Cardiac muscle cell (in vitro differentiated cells and primary cell): Measurements from ENCODE around the gene ANKMY2. TPM values are rescaled to one million over a fixed set of nuclear protein-coding genes. Genes with fewer than 3 reads are reported as not detected.

Experiments
- DNase-seq, 2 donors: peaks; one replicate each; pipeline versions ENCODE4 v3.0.0 to v3.0.0-alpha.2; 2010 to 2017; ENCODE audit warnings: low read depth in 1 of 2, low spot score in 1 of 2
- H3K27ac ChIP-seq: fragments of 200-600 bp; sonication (generic); 2 replicates; pipeline ENCODE4 v1.5.1; 2016
- H3K27me3 ChIP-seq: fragments of 200-600 bp; sonication (generic); 2 replicates; pipeline ENCODE4 v1.6.0; 2016; ENCODE audit warnings: control low read depth
- H3K36me3 ChIP-seq: fragments of 200-600 bp; sonication (generic); 2 replicates; pipeline ENCODE4 v1.5.1; 2016; ENCODE audit warnings: control low read depth
- H3K4me1 ChIP-seq: fragments of 200-600 bp; sonication (generic); 2 replicates; pipeline ENCODE4 v1.8.1; 2017; ENCODE audit warnings: low read depth, mild to moderate bottlenecking, mixed run types
- H3K4me3 ChIP-seq: fragments of 200-600 bp; sonication (generic); 2 replicates; pipeline ENCODE4 v1.5.1; 2016; ENCODE audit warnings: mild to moderate bottlenecking
- H3K9me3 ChIP-seq: fragments of 200-600 bp; sonication (generic); 2 replicates; pipeline ENCODE4 v1.5.1; 2017; ENCODE audit warnings: low read depth, mild to moderate bottlenecking, control low read depth
- polyA plus RNA-seq: library from polyadenylated mRNA; unstranded; fragments of >200 nt; fragmentation: Nextera tagmentation; extraction: Ambion mirVana; gene quantifications from 2 replicates; pipeline ENCODE4 v1.2.1, GENCODE V29; 2016
- total RNA-seq: library from RNA; depleted of rRNA; stranded (reverse); fragments of >200 nt; gene quantifications from 2 replicates; pipeline ENCODE4 v1.2.3, GENCODE V29; 2016
- TF ChIP-seq, protein P1 (sequence below): IDR thresholded peaks from 2 replicates; pipeline ENCODE4 v1.5.1; 2012; ENCODE audit warnings: low read depth, mild to moderate bottlenecking, low read length

Gene ANKMY2
- total and polyA plus RNA-seq, 2 experiments from 2014 or later: 44.6 to 54.1 TPM

DNA sequence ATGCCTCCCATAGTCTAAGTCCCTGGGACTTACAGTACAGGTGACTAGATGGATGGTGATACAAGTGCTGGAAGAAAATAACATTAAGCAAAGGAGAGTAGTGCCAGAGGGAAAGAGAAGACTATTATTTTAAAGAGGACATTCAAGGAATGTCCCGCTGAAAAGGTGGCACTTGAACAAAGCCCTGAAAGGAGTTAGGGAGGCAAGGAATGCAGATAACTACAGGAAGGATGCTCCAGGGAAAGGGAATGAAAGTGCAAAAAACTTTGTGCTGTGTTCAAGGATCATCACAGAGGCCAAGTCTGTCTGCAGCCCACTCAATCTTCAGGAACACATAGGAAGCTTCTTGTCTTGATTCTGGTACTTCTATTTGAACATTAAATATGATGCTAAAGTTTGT lies 14.9 kb downstream of the ANKMY2 start:
- H3K4me1 ChIP-seq: no peaks in the 10 kb centered on the region
- H3K36me3 ChIP-seq: peaks cover 11% of the 10 kb centered on the region
- no peak for DNase-seq
- no peaks in the 10 kb centered on the region for H3K9me3 ChIP-seq
- H3K27me3 ChIP-seq: no peaks in the 10 kb centered on the region
- TF ChIP-seq, protein P1, sequence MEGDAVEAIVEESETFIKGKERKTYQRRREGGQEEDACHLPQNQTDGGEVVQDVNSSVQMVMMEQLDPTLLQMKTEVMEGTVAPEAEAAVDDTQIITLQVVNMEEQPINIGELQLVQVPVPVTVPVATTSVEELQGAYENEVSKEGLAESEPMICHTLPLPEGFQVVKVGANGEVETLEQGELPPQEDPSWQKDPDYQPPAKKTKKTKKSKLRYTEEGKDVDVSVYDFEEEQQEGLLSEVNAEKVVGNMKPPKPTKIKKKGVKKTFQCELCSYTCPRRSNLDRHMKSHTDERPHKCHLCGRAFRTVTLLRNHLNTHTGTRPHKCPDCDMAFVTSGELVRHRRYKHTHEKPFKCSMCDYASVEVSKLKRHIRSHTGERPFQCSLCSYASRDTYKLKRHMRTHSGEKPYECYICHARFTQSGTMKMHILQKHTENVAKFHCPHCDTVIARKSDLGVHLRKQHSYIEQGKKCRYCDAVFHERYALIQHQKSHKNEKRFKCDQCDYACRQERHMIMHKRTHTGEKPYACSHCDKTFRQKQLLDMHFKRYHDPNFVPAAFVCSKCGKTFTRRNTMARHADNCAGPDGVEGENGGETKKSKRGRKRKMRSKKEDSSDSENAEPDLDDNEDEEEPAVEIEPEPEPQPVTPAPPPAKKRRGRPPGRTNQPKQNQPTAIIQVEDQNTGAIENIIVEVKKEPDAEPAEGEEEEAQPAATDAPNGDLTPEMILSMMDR: no peak
- H3K4me3 ChIP-seq: no peak overlapping the region
- H3K27ac ChIP-seq: no peak overlapping the region

DNA sequence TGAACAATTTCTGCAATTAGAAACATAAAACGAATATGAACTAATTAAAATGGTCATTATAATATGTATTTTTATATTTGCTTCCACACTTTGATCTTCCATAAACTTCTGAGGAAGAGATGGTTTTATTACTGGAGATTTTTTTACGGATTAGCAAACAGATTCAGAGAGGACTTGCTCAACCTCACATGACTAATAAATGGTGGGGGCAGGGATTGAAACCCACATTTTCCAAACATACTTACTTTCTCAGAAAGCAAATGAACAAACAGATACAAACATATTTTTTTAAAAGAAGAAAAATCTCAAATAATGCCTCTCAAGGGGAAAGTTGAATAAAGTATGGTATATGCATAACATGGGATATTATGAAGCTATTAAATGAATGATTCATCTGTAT lies 18.3 kb downstream of the ANKMY2 start:
- DNase-seq: peak in 1 of 2 donors; percentile 63
- Histone ChIP-seq H3K4me1 (no peaks in the 10 kb centered on the region), H3K27me3 (no peaks in the 10 kb centered on the region), H3K36me3 (peaks cover 25% of the 10 kb centered on the region), H3K27ac (no peak overlapping the region), H3K4me3 (no peak overlapping the region), H3K9me3 (no peaks in the 10 kb centered on the region)
- TF ChIP-seq, protein P1: no peak

- Histone ChIP-seq H3K27me3 (no peaks in the 10 kb centered on the region), H3K36me3 (peaks cover 26% of the 10 kb centered on the region), H3K4me1 (no peaks in the 10 kb centered on the region), H3K27ac (no peak overlapping the region), H3K4me3 (no peak overlapping the region), H3K9me3 (no peaks in the 10 kb centered on the region)
- no peak for DNase-seq
- TF ChIP-seq, protein P1: no peak
These were observed 19.2 kb downstream of the ANKMY2 start for GRCh38 chr7:16626388-16626787.

DNA sequence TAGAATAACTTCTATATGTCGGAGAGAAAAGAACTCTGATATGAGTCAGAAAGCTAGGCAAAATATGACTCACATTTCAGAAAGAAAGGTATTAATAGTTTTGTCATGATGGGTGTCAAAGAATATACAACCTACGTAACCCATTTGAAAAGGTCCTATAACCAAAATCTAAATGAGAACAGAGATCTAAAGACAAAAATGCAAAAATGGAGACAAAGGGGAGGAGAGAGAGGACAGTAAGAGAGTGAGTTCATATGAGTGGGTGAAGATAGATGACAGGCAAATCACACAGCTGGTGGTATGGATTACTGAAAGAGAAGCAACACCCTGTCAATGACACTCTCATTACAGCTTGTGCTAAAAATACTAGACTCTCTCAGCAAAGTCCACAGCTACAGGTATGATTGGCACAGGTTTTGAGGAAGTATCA lies 25.6 kb downstream of the ANKMY2 start:
- no peak for DNase-seq
- H3K4me1 ChIP-seq: no peaks in the 10 kb centered on the region
- no peaks in the 10 kb centered on the region for H3K9me3 ChIP-seq

GRCh38 chr7:16616542-16616941 lies 29.0 kb downstream of the ANKMY2 start:
- H3K4me1 ChIP-seq: no peaks in the 10 kb centered on the region
- no peaks in the 10 kb centered on the region for H3K9me3 ChIP-seq
- H3K36me3 ChIP-seq: peaks cover 40% of the 10 kb centered on the region
- TF ChIP-seq, protein P1: no peak
- no peaks in the 10 kb centered on the region for H3K27me3 ChIP-seq
- no peak for DNase-seq
- no peak overlapping the region for H3K27ac ChIP-seq
- no peak overlapping the region for H3K4me3 ChIP-seq

More for the DNA sequence above, 25.6 kb downstream of the ANKMY2 start:
- Histone ChIP-seq H3K4me3 (no peak overlapping the region), H3K27me3 (no peaks in the 10 kb centered on the region), H3K27ac (no peak overlapping the region), H3K36me3 (peaks cover 44% of the 10 kb centered on the region)
- TF ChIP-seq, protein P1: no peak

DNA sequence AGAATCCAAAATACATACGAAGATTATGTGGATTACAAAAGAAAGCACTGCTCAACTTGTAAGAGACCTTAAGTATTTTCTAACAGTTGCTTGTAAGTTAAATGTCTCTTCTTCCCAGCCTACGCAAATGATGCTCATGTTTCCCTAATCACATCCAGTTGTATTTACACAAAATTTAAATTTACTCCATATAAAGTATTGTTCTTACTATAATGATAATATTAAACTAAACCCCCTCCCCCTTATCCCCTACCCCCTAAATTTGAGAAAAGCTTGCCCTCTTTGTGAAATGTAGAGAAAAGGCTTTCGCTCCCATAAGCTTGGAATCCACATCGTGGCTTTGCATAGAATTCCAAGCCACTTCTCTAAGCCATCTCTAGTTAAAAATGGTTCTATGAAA lies 29.4 kb downstream of the ANKMY2 start:
- no peaks in the 10 kb centered on the region for H3K4me1 ChIP-seq
- no peaks in the 10 kb centered on the region for H3K27me3 ChIP-seq
- DNase-seq: no peak
- TF ChIP-seq, protein P1: no peak
- no peaks in the 10 kb centered on the region for H3K9me3 ChIP-seq
- no peak overlapping the region for H3K4me3 ChIP-seq
- H3K36me3 ChIP-seq: peaks cover 40% of the 10 kb centered on the region
- H3K27ac ChIP-seq: no peak overlapping the region
